GM10266 (cell line): ENCODE data around the gene CHAC1.

Experiments
- DNase-seq: peaks from one replicate; pipeline ENCODE4 v3.0.0; 2012; ENCODE audit errors: extremely low spot score
- CTCF ChIP-seq: IDR thresholded peaks from 2 replicates; pipeline ENCODE4 v1.5.1; 2012; ENCODE audit warnings: mild to moderate bottlenecking, low read depth; ENCODE audit not compliant: control insufficient read depth, insufficient read depth; ENCODE audit errors: missing control alignments

Gene CHAC1

GRCh38 chr15:40909662-40910630 is 43.3 kb upstream of the CHAC1 start:
- no peak for DNase-seq
- no peak for TF ChIP-seq CTCF

- TF ChIP-seq CTCF, result no peak
- no peak for DNase-seq
Observed at GRCh38 chr15:40911141-40911540, 42.1 kb upstream of the CHAC1 start.

- no peak for DNase-seq
- TF ChIP-seq CTCF, result no peak
Observed at GRCh38 chr15:40911693-40912092, 41.6 kb upstream of the CHAC1 start.

DNA sequence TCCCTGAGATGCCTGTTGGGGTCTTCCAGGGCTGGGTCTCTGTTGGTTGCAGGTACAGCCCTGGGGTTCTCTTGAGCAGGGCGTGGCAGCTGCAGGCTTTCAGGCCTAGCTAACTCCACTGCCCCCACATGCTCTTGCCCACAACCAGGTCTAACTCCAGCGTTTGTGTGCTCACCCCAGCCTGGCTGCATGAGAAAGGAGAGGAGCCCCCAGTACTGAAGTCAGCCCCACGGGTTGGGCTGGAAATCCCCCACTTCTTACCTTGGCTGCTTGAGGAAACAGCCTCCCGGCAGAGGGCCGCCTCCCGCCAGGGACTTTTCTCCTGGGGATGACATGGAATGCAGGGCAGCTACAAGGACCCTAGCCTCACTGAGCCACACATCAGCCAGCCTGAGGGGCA is 40.8 kb upstream of the CHAC1 start:
- no peak for TF ChIP-seq CTCF
- DNase-seq, result no peak

- DNase-seq, result no peak
- TF ChIP-seq CTCF, result no peak
Observed at GRCh38 chr15:40914013-40914412, 39.3 kb upstream of the CHAC1 start.

DNA sequence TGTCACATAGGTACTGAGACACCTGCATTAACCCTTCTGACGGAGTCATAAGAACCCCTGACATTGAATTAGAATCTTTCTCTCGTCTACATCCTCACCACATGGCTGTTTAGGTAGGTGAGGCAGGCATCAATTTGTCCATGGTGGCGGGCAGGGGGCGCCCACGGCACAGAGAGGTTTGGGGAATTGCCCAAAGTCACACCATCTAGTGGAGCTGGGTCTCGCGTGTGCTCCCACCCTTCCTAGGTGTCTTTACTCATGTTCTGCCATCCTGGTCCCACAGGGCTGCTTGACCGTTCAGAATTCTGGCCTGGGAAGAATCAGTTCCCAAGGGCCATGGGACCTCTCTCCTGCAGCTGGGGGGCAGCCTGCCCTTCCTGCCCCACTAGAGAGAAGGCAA is 38.8 kb upstream of the CHAC1 start:
- DNase-seq, result no peak
- TF ChIP-seq CTCF, result peak; percentile 29

- no peak for DNase-seq
- TF ChIP-seq CTCF, result no peak
Observed at GRCh38 chr15:40915116-40915661, 38.1 kb upstream of the CHAC1 start.
